HG03521 (cell line): Measurements from ENCODE around the gene PTTG2.
A peak's percentile ranks its signal among the peaks of the same experiment; 100 is the strongest.

Experiments
- ATAC-seq: cut with Tn5 transposase; IDR thresholded peaks from one replicate; pipeline ENCODE4 v1.9.1; 2021; ENCODE audit warnings: mild to moderate bottlenecking, moderate library complexity; ENCODE audit not compliant: unreplicated experiment

PTTG2 gene

DNA sequence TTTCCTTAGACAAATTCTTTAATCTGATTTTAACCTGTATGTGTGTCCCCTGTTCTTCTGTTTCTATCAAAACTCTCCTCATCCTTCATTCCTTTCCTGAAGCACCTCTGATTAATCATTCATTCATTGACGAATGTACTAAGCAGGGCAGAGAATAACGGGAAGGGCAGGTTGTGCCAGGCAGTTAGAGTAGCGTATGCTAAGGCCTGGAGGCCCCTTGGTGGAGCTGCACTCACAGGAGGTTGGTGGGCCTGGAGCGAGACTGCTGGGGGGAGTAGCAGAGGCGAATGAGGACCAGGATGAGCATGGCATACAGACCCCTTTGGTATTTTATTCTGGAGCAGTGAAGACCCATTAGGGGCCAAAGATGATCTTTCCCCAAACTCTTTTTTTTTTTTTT is 22.5 kb downstream of the PTTG2 start:
- ATAC-seq, result no peak

- no peak for ATAC-seq
Observed at GRCh38 chr4:37983951-37984350, 23.8 kb downstream of the PTTG2 start.

- no peak for ATAC-seq
Observed at GRCh38 chr4:37985730-37986275, 25.6 kb downstream of the PTTG2 start.

DNA sequence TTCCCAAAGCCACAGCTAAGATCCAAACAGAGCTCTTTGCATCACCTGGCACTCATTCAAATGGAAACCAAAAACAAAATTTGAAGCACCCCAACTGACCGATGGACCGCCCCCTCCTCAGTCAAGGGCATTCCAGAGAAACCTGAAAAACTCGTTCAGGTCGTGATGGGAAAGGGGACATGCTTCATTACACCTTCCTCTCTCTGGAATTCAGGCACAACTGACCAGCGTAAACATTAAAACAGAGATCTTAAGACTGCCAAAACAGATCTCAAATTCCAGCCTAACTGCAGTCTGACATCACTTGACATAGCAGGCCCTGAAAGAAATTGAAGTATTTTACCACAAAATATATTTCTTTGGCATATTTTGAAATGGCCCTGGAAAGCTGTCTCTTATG is 28.5 kb downstream of the PTTG2 start:
- ATAC-seq, result no peak

DNA sequence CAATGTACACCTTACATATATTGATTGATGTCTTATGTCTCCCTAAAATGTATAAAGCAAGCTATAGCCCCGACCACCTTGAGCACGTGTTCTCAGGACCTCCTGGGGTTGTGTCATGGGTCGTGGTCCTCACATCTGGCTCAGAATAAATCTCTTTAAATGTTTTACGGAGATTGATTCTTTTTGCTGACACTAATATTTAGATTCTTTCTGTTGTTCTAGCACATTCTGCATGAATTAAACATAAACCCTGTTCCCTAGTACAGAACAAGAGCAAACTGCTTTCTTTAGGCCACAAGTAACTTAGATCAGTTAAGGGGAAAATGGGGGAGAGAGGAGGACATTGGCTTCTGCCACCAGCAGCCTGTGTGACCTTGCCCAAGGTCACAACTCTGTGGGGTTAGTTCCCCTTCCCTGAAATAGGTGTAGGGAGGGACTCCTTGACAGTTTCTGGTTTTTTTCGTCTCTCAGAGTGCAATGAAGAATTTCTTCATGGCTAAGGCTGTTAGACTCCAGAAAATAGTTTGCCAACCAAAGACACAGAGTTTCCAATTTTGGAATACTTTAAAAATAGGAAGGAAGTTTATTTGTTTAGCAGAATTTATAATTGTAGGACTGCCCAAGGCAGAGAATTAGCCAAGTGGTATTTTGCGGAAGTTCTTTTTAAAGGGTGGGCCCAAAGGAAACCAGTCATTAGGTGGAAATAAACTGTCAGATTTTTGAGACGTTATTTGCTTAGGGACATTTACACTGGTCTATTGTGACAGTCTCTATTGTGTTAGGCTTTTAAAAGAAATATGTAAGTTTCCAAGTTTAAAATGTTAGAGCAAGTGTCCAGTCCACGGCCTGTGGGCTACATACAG is 29.4 kb downstream of the PTTG2 start:
- ATAC-seq, result no peak

DNA sequence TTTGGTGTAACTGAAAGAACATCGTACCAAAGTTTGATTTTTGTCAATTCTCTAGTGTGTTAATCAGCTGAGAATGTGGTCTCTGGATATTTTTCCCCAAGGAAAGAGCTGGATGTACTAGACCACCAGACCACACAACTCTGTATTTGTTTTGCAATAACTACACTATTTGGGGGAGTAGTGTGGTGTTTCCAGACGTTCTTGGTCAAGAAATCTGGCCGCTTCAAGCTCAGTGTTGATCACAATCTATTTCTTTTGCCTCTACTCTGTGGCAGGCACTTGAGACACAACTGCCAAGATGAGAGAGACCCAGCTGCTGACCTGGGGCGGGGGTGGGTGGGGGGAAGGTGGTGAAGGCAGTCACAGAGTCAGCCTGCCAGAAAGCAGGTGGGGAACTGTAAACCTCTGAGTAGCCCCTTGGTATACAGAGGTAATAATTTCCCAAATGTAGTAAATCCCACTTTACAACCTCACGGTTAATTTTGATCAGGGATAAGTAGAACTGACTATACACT is 30.6 kb downstream of the PTTG2 start:
- no peak for ATAC-seq

DNA sequence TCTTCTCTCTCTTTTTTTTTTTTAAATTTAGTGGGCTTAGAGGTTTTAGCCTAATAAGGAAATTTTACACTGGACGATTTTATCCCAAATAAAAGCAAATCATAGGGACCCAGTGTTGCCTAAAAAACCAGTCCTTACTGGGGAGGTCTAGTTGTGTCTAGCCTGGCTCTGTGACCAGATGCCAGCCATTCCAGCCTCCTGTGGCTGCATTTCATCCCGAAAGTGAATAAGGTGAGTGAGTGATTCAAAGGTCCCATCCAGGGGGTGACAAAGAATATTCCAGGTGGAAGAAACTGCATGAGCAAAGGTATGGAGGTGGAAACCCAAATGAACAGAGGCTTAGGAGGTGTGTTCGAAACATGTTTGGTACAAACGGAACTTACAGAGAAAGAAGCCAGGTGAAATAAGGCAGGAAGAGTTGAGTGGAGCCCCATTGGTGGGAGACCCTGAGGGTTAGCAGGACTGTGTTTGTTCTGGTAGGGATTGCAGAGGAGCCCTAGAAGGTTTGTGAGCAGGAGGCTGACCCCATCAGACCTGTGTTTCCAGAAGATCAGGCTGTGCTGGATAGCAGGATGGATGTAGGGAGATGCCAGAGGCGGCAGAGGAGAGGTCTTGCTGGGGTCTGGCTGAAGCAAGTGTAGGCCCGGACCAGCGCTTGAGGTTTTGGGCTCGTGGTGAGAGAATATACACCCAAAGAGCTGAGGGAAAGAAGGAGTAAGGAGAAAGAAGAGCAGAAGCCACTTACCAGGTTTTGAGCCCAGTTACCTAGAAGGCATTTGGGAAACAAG is 31.6 kb downstream of the PTTG2 start:
- no peak for ATAC-seq

- no peak for ATAC-seq
Observed at GRCh38 chr4:37993806-37994205, 33.6 kb downstream of the PTTG2 start.

DNA sequence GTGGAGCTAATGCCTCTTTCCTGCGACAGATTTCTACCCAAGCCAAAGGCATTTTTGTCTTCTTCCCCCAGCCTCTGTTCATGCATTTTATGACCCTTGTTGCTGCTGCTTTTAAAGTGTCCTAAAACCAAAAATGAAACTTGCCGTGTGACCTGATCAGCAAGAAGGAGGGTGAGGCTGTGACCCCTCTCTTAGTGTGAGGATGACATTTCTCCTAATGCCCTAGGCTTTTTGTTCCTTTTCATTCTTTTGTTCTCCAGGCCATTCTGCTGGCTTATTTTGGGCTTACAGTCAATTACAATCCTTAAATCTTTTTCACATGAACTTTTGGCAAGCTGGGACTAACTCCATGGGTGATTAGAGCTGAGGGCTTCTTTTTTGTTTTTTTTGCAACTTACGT is 34.4 kb downstream of the PTTG2 start:
- ATAC-seq, result peak; percentile 70

DNA sequence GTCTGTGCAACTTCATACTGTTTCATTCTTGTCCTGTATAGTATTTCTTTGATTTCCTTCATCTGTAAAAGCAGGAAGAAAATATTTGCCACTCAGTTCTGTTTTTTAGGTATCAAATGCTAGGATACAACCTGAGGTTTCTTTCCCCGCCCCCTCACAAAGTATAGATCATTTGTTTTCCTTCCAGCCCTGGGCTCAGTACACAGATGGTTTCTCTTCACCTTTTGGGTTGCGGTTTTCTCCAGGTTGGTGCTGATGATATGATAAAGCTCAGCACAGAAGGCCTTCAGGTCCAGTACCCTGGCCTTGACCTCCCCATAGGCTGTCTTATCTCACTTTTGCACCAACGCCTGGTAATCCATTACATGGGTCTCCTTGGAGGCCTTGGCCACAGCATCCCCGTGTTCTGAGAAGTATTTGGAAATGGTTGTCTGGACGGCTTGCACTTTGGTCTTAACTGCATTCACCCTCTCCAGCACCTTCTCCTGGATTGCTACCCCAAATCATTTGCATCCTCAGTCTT is 35.2 kb downstream of the PTTG2 start:
- ATAC-seq, result no peak

DNA sequence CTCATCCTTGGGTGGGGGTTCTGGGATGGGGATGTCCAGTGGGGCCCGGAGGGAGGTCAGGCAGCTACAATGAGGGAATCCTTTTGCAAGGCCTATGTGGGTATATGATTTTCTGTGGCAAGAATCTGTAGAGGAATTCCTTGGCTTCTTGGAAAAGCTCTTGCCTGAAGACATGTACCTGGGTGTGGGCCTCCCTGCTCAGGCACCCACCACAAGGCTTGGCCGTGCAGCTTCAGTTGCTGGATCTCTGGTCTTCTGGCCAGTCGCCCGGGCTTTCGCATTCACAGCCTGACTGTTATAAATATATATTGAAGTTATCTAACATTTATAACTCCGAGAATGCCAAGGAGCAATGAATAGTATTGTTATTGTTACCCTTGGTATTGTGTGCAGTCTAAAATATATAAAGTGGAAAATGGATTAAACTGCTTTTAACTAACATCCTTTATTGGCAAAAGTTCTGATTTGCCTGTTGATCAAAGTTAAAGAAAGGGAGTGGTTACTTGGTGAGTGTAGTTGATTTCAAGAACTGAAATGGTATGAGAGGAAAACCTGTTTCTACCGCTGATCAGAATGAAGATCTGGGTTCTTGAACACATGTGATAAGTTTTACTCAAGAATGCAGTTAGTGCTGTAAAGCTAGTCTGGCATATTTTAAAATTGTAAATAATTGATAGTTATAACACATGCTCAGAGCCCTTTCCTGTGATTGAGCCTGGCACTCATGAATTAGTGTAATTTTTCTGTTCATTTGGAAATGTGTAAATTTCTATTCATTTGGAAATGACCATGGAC is 36.0 kb downstream of the PTTG2 start:
- no peak for ATAC-seq

DNA sequence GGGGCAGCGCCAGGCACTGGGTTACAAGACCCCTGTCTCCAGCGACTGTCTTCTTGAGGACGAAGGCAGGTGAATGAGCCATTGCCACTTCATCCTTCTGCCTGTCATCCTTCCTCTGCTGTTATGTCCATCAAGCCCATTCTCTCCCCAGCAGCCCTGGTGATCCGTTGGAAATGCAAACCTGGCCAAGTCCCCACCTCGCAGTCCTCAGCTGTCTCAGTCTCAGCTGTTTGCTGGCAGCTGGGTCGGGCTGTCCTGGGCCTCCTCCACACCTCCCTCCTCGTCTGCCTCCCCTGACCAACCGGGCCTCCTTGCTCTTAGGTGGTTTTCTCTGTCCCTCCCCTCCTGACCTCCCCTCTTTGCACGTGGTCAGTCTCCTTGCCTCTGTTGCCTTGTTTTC is 38.0 kb downstream of the PTTG2 start:
- no peak for ATAC-seq

DNA sequence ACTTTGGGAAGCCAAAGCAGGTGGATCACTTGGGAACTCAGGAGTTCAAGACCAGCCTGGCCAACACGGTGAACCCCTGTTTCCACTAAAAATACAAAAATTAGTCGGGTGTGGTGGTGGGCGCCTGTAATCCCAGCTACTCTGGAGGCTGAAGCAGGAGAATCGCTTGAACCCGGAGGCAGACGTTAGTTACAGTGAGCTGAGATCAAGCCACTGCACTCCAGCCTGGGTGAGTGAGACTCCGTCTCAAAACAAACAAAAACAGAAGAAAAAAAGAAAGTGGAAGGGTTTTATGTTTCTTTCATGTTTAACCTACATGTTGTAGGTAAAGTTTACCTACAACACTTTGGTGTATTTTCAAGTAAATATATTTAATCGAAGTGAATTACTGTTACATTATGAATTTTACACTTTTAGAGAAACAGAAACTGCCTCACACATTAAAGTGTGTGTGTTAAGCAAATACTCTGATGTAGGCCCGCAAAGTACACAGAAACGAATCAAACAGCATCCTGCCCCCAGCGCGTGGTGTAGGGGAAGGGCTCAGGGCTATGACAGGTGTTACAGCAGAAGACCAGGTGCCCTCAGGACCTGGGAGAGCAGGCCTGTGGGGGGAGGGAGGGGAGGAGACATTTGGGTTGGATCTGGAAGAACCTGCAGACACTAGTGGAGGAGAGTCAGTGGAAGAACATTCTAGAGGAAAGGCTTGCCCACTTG is 39.0 kb downstream of the PTTG2 start:
- no peak for ATAC-seq

- ATAC-seq, result no peak
Observed at GRCh38 chr4:37999965-38000364, 39.8 kb downstream of the PTTG2 start.

DNA sequence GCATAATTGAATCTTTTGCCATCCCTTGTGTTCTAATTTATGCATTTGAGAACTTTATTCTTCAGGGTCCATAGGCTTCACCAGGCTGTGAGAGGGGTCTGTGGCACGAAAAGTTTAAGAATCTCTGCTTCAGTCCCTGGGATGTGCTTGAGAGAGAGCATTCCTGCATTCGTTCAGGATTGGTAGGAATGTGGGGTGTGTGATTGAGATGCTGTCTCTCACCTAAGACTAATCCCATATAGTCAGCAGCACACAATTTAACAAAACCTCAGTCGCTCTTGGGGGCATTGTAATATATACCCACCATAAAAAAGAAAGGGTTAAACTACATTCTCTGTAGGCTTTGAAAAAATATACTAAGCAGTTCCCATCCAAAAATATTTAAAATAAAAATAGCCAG is 41.7 kb downstream of the PTTG2 start:
- ATAC-seq, result no peak

- no peak for ATAC-seq
Observed at GRCh38 chr4:38002451-38003071, 42.4 kb downstream of the PTTG2 start.

- ATAC-seq, result no peak
Observed at GRCh38 chr4:38003102-38003501, 42.9 kb downstream of the PTTG2 start.

DNA sequence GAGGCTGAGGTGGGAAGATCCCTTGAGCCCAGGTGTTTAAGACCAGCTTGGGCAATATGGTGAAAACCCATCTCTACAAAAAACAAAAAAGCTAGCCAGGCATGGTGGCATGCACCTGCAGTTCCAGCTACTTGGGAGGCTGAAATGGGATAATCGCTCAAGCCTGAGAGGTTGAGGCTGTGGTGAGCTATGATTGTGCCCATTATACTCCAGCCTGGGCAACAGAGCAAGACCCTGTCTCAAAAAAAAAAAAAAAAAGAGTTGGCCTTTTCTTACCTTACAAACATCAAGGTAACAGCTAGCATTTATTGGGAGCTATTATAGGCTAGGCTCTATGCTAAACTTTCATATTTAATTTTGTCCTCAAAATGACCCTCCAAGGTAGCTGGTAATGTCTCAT is 43.4 kb downstream of the PTTG2 start:
- ATAC-seq, result no peak

- no peak for ATAC-seq
Observed at GRCh38 chr4:38004062-38004461, 43.9 kb downstream of the PTTG2 start.

- no peak for ATAC-seq
Observed at GRCh38 chr4:38004887-38005286, 44.7 kb downstream of the PTTG2 start.
